HepG2 (cell line): ENCODE measurements around the gene TADA2A. TPM values are rescaled to one million over a fixed set of nuclear protein-coding genes. Genes with fewer than 3 reads are reported as not detected.

ENCODE experiments used
- CENPX ChIP-seq: sonication (generic); formaldehyde crosslinking; IDR thresholded peaks from 2 replicates; pipeline ENCODE4 v1.9.0; 2021; ENCODE audit warnings: mild to moderate bottlenecking, missing genetic modification reagents, moderate library complexity
- FIP1L1 ChIP-seq: fragments of 200-400 bp; formaldehyde crosslinking; IDR thresholded peaks from 2 replicates; pipeline ENCODE4 v1.6.1; 2018; ENCODE audit warnings: low read depth, mild to moderate bottlenecking, low read length, moderate library complexity, borderline replicate concordance; ENCODE audit not compliant: insufficient read depth
- KAT2B ChIP-seq: fragments of 150-350 bp; IDR thresholded peaks from 2 replicates; pipeline ENCODE4 v1.6.1; 2014; ENCODE audit warnings: low read depth, low read length, borderline replicate concordance
- MLLT10 ChIP-seq: sonication (generic); formaldehyde crosslinking; IDR thresholded peaks from 2 replicates; pipeline ENCODE4 v1.4.0; 2020; ENCODE audit warnings: missing genetic modification reagents
- NFIB ChIP-seq: sonication (generic); formaldehyde crosslinking; IDR thresholded peaks from 2 replicates; pipeline ENCODE4 v1.9.0; 2021; ENCODE audit warnings: missing genetic modification reagents, mild to moderate bottlenecking, borderline replicate concordance
- SIN3A ChIP-seq: IDR thresholded peaks from 2 replicates; pipeline ENCODE4 v1.6.1; 2011; ENCODE audit warnings: low read depth, mild to moderate bottlenecking, control low read depth, low read length, borderline replicate concordance
- SYNCRIP ChIP-seq: fragments of 200-400 bp; formaldehyde crosslinking; IDR thresholded peaks from 2 replicates; pipeline ENCODE4 v1.6.1; 2018; ENCODE audit warnings: mild to moderate bottlenecking, low read depth, low read length; ENCODE audit not compliant: insufficient read depth
- TCF12 ChIP-seq, 2 experiments: fragments of 450-650 bp in 1 of 2; sonication (generic) in 1 of 2; formaldehyde crosslinking in 1 of 2; IDR thresholded peaks; 2 replicates each; pipeline versions ENCODE4 v1.6.1 to v1.8.0; 2017 to 2022; ENCODE audit warnings: antibody characterized with exemption in 1 of 2, mild to moderate bottlenecking in 1 of 2, missing genetic modification reagents in 1 of 2, moderate library complexity in 1 of 2
- U2AF1 ChIP-seq: fragments of 200-400 bp; formaldehyde crosslinking; optimal IDR thresholded peaks from 2 replicates; pipeline ENCODE3; 2017; ENCODE audit warnings: mild to moderate bottlenecking, low read depth, low read length
- XRCC5 ChIP-seq: fragments of 200-400 bp; formaldehyde crosslinking; optimal IDR thresholded peaks from 2 replicates; pipeline ENCODE3; 2017; ENCODE audit warnings: mild to moderate bottlenecking, low read length
- ZFP36 ChIP-seq: fragments of 150-350 bp; IDR thresholded peaks from 2 replicates; pipeline ENCODE4 v1.6.1; 2018; ENCODE audit warnings: borderline replicate concordance, low read length, low read depth; ENCODE audit not compliant: partially characterized antibody
- ZFYVE20 ChIP-seq: sonication (generic); formaldehyde crosslinking; IDR thresholded peaks from 2 replicates; pipeline ENCODE4 v1.8.0; 2023; ENCODE audit warnings: low read depth, mild to moderate bottlenecking, moderate library complexity, missing genetic modification reagents, borderline replicate concordance
- ZKSCAN1 ChIP-seq: fragments of 150-350 bp; IDR thresholded peaks from 2 replicates; pipeline ENCODE4 v1.6.1; 2014; ENCODE audit warnings: low read length
- ZNF263 ChIP-seq: sonication (generic); formaldehyde crosslinking; IDR thresholded peaks from 2 replicates; pipeline ENCODE4 v1.4.0; 2020; ENCODE audit warnings: missing genetic modification reagents
- ZNF430 ChIP-seq: sonication (generic); formaldehyde crosslinking; IDR thresholded peaks from 2 replicates; pipeline ENCODE4 v1.9.0; 2021; ENCODE audit warnings: mild to moderate bottlenecking, missing genetic modification reagents
- ZNF589 ChIP-seq: sonication (generic); formaldehyde crosslinking; conservative IDR thresholded peaks from 2 replicates; pipeline ENCODE4 v1.8.0; 2022; ENCODE audit warnings: mild to moderate bottlenecking, moderate library complexity, missing genetic modification reagents
- ZNF761 ChIP-seq: sonication (generic); formaldehyde crosslinking; conservative IDR thresholded peaks from 2 replicates; pipeline ENCODE4 v1.4.0; 2020; ENCODE audit warnings: mild to moderate bottlenecking, missing genetic modification reagents
- polyA plus RNA-seq, 8 experiments: library from polyadenylated mRNA; depleted of rRNA in 3 of 8; stranded (reverse) in 7 of 8; unstranded in 1 of 8; fragments of >200 nt; fragmentation: Illumina TruSeq in 4 of 8; extraction: Trizol in 4 of 8; gene quantifications; 2 replicates each; pipeline versions ENCODE4 v1.2.1 to v1.2.3, GENCODE V29; 2011 to 2016; ENCODE audit warnings: low read depth in 4 of 8, missing spikeins in 1 of 8, mixed read lengths in 1 of 8; ENCODE audit not compliant: insufficient read depth in 1 of 8
- total RNA-seq, 5 experiments: library from RNA; depleted of rRNA; stranded (reverse); fragments of >200 nt; fragmentation: Illumina TruSeq; extraction: Trizol; gene quantifications; 2 replicates each; pipeline ENCODE4 v1.2.3, GENCODE V29; 2016; ENCODE audit warnings: low read depth in 1 of 5
- TF ChIP-seq, protein P1 (sequence below): IDR thresholded peaks from 2 replicates; pipeline ENCODE4 v1.6.1; 2016; ENCODE audit warnings: low read depth
- TF ChIP-seq, protein P2 (sequence below): sonication (generic); formaldehyde crosslinking; IDR thresholded peaks from 2 replicates; pipeline ENCODE4 v1.4.0; 2020; ENCODE audit warnings: missing genetic modification reagents
- TF ChIP-seq, protein P3 (sequence below): sonication (generic); formaldehyde crosslinking; IDR thresholded peaks from 2 replicates; pipeline ENCODE4 v1.5.1; 2020; ENCODE audit warnings: mild to moderate bottlenecking, missing genetic modification reagents, borderline replicate concordance

The TADA2A gene
- total and polyA plus RNA-seq, 2 of the 13 experiments (the other 11 are each of a cell fraction or from before 2014, with no cell fraction given): 8.0 to 14.0 TPM

DNA sequence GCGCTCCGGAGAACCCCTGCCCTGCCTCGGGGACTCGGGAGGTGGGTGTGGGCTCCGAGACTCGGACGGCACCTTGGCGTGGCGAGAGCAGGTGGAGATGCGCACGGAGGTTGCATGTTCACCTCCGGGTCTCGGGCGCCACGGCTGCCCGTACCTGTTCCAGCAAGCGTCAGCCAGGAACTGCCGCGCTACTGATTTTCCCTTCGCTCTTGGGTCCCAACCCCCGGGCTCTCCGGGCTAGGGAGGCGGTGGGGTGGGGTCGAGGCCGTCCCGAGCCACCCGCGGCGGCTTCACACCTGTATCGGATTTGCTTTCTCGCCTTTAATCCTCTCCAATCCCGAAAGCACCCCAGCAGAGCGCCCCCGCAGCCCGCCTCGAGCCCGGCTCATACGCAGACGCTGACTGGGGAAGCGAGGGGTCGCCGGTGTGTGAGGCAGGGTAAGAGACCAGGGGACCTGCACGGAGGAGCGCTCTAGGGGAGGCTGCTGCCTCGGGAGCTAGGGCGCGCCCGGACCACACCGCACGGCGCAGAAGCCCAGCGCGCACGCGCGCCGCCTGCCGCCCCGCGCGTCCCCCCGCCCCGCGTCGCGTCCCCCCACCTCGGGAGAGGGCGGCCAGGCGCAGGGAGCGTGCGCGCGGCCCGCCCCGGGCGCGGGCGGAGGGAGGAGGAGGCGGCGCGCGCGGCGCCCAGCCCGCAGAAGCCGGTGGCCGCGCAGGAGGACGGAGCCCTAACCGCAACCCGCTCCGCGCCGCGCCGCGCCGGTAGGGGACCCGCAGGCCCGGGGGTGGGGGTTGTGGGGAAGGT, 82.7 kb downstream of the TADA2A start, which contains the start of gene DUSP14 (continued):
- TF ChIP-seq KAT2B (no peak), ZNF589 (CRISPR knock-in tag) (no peak), MLLT10 (CRISPR knock-in tag) (no peak), SIN3A (no peak), ZFP36 (no peak), TCF12 (IDR thresholded peaks at IDR 0.05) (no peak), TCF12 (CRISPR knock-in tag; IDR thresholded peaks at IDR 0.05) (no peak), XRCC5 (no peak), CENPX (CRISPR knock-in tag) (no peak), ZFYVE20 (CRISPR knock-in tag) (no peak), NFIB (CRISPR knock-in tag) (no peak), ZKSCAN1 (no peak), U2AF1 (peak; percentile 71), ZNF430 (peak; percentile 76; the same call in 1 of the 2 replicates), FIP1L1 (no peak), SYNCRIP (no peak), ZNF263 (CRISPR knock-in tag) (0 out of 2 replicates have a peak, but pooled peaks have one; percentile 15), ZNF761 (0 out of 2 replicates have a peak, but pooled peaks have one; percentile 48)
- TF ChIP-seq, protein P1, sequence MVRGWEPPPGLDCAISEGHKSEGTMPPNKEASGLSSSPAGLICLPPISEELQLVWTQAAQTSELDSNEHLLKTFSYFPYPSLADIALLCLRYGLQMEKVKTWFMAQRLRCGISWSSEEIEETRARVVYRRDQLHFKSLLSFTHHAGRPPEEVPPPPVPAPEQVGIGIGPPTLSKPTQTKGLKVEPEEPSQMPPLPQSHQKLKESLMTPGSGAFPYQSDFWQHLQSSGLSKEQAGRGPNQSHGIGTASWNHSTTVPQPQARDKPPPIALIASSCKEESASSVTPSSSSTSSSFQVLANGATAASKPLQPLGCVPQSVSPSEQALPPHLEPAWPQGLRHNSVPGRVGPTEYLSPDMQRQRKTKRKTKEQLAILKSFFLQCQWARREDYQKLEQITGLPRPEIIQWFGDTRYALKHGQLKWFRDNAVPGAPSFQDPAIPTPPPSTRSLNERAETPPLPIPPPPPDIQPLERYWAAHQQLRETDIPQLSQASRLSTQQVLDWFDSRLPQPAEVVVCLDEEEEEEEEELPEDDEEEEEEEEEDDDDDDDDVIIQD: no peak
- TF ChIP-seq, protein P2, sequence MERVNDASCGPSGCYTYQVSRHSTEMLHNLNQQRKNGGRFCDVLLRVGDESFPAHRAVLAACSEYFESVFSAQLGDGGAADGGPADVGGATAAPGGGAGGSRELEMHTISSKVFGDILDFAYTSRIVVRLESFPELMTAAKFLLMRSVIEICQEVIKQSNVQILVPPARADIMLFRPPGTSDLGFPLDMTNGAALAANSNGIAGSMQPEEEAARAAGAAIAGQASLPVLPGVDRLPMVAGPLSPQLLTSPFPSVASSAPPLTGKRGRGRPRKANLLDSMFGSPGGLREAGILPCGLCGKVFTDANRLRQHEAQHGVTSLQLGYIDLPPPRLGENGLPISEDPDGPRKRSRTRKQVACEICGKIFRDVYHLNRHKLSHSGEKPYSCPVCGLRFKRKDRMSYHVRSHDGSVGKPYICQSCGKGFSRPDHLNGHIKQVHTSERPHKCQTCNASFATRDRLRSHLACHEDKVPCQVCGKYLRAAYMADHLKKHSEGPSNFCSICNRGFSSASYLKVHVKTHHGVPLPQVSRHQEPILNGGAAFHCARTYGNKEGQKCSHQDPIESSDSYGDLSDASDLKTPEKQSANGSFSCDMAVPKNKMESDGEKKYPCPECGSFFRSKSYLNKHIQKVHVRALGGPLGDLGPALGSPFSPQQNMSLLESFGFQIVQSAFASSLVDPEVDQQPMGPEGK (CRISPR knock-in tag): peak; percentile 44
- TF ChIP-seq, protein P3, sequence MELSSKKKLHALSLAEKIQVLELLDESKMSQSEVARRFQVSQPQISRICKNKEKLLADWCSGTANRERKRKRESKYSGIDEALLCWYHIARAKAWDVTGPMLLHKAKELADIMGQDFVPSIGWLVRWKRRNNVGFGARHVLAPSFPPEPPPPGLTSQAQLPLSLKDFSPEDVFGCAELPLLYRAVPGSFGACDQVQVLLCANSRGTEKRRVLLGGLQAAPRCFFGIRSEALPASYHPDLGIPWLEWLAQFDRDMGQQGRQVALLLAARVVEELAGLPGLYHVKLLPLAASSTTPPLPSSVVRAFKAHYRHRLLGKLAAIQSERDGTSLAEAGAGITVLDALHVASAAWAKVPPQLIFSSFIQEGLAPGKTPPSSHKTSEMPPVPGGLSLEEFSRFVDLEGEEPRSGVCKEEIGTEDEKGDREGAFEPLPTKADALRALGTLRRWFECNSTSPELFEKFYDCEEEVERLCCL (CRISPR knock-in tag): no peak
